Liver (tissue), 3 donors: ENCODE measurements around the gene LRIG1.

ENCODE experiments used
- RAD21 ChIP-seq, 2 donors: IDR thresholded peaks; 2 replicates each; pipeline ENCODE4 v1.6.1; 2016; ENCODE audit warnings: antibody characterized with exemption in 2 of 2, mild to moderate bottlenecking in 2 of 2
- REST ChIP-seq: IDR thresholded peaks from 2 replicates; pipeline ENCODE4 v1.6.1; 2016; ENCODE audit warnings: antibody characterized with exemption, mild to moderate bottlenecking
- TF ChIP-seq, protein P1 (sequence below): fragments of 150-350 bp; IDR thresholded peaks from 2 replicates; pipeline ENCODE4 v1.5.1; 2017; ENCODE audit warnings: improper control_type of control experiment, low read depth, low read length; ENCODE audit not compliant: missing input control
- TF ChIP-seq, protein P2 (sequence below): IDR thresholded peaks from 2 replicates; pipeline ENCODE4 v1.6.1; 2016; ENCODE audit warnings: antibody characterized with exemption
- donor health status: healthy.
- donor health status: healthy.

- TF ChIP-seq, protein P1, sequence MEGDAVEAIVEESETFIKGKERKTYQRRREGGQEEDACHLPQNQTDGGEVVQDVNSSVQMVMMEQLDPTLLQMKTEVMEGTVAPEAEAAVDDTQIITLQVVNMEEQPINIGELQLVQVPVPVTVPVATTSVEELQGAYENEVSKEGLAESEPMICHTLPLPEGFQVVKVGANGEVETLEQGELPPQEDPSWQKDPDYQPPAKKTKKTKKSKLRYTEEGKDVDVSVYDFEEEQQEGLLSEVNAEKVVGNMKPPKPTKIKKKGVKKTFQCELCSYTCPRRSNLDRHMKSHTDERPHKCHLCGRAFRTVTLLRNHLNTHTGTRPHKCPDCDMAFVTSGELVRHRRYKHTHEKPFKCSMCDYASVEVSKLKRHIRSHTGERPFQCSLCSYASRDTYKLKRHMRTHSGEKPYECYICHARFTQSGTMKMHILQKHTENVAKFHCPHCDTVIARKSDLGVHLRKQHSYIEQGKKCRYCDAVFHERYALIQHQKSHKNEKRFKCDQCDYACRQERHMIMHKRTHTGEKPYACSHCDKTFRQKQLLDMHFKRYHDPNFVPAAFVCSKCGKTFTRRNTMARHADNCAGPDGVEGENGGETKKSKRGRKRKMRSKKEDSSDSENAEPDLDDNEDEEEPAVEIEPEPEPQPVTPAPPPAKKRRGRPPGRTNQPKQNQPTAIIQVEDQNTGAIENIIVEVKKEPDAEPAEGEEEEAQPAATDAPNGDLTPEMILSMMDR, result no peak
- no peak for TF ChIP-seq REST
- TF ChIP-seq RAD21 (IDR thresholded peaks at IDR 0.05), result no peak
- TF ChIP-seq, protein P2, sequence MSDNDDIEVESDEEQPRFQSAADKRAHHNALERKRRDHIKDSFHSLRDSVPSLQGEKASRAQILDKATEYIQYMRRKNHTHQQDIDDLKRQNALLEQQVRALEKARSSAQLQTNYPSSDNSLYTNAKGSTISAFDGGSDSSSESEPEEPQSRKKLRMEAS, result no peak
Observed at GRCh38 chr3:66382142-66382541, 118.7 kb downstream of the LRIG1 start.
